Fibroblast of pulmonary artery (primary cell): Measurements from ENCODE around the gene NINL.

ENCODE experiments used
- DNase-seq: peaks from one replicate; pipeline ENCODE4 v3.0.0-alpha.2; 2010; ENCODE audit warnings: low read depth
- H3K4me3 ChIP-seq: replicated peaks from 2 replicates; pipeline ENCODE4 v1.5.1; 2011; ENCODE audit warnings: low read depth, mild to moderate bottlenecking, control low read depth, low read length, moderate library complexity
- TF ChIP-seq, protein P1 (sequence below): IDR thresholded peaks from 2 replicates; pipeline ENCODE4 v1.5.1; 2011; ENCODE audit warnings: mild to moderate bottlenecking, control low read depth, low read length, inconsistent platforms; ENCODE audit errors: missing control alignments

Gene NINL

DNA sequence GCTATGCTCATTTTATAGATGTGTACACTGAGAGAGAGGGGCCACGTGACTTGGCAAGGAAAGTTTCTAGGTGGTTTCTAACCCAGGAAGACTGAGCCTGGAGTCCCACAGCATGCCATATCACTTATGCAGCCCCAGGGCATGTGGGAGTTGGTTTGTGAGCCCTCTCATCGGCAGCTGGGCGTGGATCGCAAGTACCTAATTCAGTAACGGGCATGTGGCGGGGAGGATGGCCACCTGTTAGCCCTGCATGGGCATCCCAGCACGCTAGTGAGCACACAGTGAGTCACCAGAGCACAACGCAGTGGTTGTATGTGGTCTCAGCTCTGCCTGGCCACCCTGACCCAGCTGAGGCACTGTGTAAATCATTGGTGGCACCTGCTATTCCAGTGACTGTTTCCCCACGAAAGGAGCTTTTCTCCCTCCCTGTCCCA lies 88.3 kb downstream of the NINL start:
- TF ChIP-seq, protein P1, sequence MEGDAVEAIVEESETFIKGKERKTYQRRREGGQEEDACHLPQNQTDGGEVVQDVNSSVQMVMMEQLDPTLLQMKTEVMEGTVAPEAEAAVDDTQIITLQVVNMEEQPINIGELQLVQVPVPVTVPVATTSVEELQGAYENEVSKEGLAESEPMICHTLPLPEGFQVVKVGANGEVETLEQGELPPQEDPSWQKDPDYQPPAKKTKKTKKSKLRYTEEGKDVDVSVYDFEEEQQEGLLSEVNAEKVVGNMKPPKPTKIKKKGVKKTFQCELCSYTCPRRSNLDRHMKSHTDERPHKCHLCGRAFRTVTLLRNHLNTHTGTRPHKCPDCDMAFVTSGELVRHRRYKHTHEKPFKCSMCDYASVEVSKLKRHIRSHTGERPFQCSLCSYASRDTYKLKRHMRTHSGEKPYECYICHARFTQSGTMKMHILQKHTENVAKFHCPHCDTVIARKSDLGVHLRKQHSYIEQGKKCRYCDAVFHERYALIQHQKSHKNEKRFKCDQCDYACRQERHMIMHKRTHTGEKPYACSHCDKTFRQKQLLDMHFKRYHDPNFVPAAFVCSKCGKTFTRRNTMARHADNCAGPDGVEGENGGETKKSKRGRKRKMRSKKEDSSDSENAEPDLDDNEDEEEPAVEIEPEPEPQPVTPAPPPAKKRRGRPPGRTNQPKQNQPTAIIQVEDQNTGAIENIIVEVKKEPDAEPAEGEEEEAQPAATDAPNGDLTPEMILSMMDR = no peak
- no peak overlapping the region for H3K4me3 ChIP-seq
- no peak for DNase-seq

- TF ChIP-seq, protein P1 = no peak
- no peak overlapping the region for H3K4me3 ChIP-seq
- no peak for DNase-seq
Observed at GRCh38 chr20:25496165-25496967, 89.0 kb downstream of the NINL start.

DNA sequence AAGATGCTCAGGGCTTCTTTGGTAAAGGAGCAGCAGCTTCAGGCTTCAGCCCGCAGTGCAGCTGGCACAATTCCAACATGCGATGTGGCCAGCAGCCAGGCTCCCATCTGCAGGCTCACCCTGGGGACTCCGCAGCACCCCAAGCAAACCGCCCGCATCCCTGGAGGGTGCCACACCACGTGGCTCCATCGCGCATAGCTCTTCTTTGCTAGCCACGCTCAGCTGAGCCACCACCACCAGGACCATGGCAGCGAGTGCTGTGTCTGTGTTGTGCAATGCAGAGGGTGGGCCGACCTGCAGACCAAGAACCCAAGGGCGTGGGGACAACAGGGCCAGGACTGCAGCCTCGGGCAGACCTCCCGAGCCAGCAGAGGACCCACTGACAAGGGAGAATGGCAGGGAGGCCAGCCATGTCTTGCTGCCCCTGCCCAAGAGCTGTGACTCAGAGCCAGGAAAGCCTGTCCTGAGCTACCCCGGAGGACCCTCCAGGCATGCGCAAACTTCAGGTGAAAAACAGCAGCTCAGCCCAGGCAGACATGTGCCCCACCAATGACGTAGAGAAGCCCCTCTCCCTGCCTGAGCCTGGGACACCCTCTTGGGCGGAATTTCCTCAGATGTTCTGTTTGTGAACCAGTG lies 90.0 kb downstream of the NINL start:
- H3K4me3 ChIP-seq = no peak overlapping the region
- no peak for DNase-seq
- TF ChIP-seq, protein P1 = no peak

GRCh38 chr20:25494506-25495188 lies 90.7 kb downstream of the NINL start:
- TF ChIP-seq, protein P1 = no peak
- no peak for DNase-seq
- H3K4me3 ChIP-seq = no peak overlapping the region

DNA sequence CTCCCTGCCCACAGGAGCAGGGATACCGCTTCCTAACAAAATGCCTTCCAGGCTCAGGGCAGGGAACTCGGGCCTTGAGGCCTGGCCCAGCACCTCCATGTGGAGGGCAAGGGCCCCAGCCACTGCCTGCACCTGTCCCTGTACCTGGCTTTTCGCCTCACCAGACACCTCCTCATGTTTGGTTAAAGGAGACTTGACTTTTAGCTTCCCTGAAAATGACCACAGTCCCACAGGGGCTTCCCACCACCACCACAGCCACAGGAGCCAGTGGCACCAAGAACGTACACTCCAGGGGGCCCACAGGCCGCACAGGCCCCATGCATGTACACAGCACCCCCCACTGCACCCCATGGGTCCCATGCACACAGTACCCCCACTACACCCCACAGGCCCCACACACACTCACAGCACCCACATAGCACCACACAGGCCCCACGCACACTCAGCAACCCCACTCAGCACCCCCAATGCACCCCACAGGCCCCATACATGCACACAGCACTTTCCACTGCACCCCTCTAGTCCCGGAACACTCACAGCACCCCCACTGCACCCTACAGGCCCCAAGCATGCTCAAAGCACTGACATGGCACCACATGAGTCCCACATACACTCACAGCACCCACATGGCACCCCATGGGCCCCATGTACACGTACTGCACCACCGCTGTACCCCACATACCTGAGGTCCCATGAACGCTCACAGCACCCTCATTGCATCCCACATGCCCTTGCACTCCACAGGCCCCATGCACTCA lies 91.4 kb downstream of the NINL start:
- H3K4me3 ChIP-seq = no peak overlapping the region
- TF ChIP-seq, protein P1 = no peak
- no peak for DNase-seq

- TF ChIP-seq, protein P1 = no peak
- no peak for DNase-seq
- no peak overlapping the region for H3K4me3 ChIP-seq
Observed at GRCh38 chr20:25493137-25493536, 92.2 kb downstream of the NINL start.
